H1 (cell line): ENCODE measurements around the gene OGT. TPM values are rescaled to one million over a fixed set of nuclear protein-coding genes. Genes with fewer than 3 reads are reported as not detected.

Experiments used
- CTCF ChIA-PET: fragments of 300-600 bp; sonication (Branson Sonifier 250); formaldehyde crosslinking; loops from one replicate; lab custom pipeline; 2021; ENCODE audit not compliant: partially characterized antibody; lab: Charles Lee
- POLR2A ChIA-PET: fragments of 300-600 bp; sonication (Branson Sonifier 250); formaldehyde crosslinking; loops from one replicate; lab custom pipeline; 2021; ENCODE audit warnings: inconsistent platforms; ENCODE audit not compliant: partially characterized antibody; lab: Charles Lee
- DNase-seq, 2 experiments: peaks; one replicate each; pipeline versions ENCODE4 v3.0.0 to v3.0.0-alpha.2; 2010 to 2022; ENCODE audit warnings: low spot score in 2 of 2, low read depth in 1 of 2, mixed read lengths in 1 of 2
- FAIRE-seq: peaks from 2 replicates; lab custom pipeline; 2011; peaks lifted over from hg19 to GRCh38; lab: Jason Lieb, UNC
- H2AFZ ChIP-seq: 2 replicates; pipeline ENCODE4 v1.8.1; 2012; ENCODE audit warnings: low read length, inconsistent platforms
- H2AK5ac ChIP-seq: 2 replicates; pipeline ENCODE4 v1.6.1; 2013; ENCODE audit warnings: low read depth, low read length
- H2BK120ac ChIP-seq: replicated peaks from 2 replicates; pipeline ENCODE3; 2013; ENCODE audit warnings: low read depth, low read length, inconsistent platforms
- H2BK12ac ChIP-seq: 2 replicates; pipeline ENCODE4 v1.6.1; 2013; ENCODE audit warnings: low read depth, low read length
- H2BK15ac ChIP-seq: 2 replicates; pipeline ENCODE4 v1.6.1; 2013; ENCODE audit warnings: low read length
- H2BK20ac ChIP-seq: 2 replicates; pipeline ENCODE4 v1.6.1; 2013; ENCODE audit warnings: low read length
- H2BK5ac ChIP-seq: 2 replicates; pipeline ENCODE4 v1.6.1; 2013; ENCODE audit warnings: low read depth, low read length
- H3K14ac ChIP-seq: 2 replicates; pipeline ENCODE4 v1.6.1; 2013; ENCODE audit warnings: inconsistent platforms; ENCODE audit not compliant: insufficient read length
- H3K18ac ChIP-seq: 2 replicates; pipeline ENCODE4 v1.6.1; 2013; ENCODE audit warnings: low read length; ENCODE audit errors: extremely low read depth
- H3K23ac ChIP-seq: 2 replicates; pipeline ENCODE4 v1.6.1; 2013; ENCODE audit warnings: inconsistent platforms; ENCODE audit not compliant: insufficient read length
- H3K23me2 ChIP-seq: 2 replicates; pipeline ENCODE4 v1.6.1; 2013; ENCODE audit warnings: low read depth, low read length
- H3K27ac ChIP-seq: 2 replicates; pipeline ENCODE4 v1.6.1; 2011; ENCODE audit warnings: low read depth, low read length, inconsistent platforms
- H3K27me3 ChIP-seq, 4 experiments: replicated peaks in 1 of 4; 1 replicate in 1 of 4; 2 replicates in 3 of 4; pipeline versions ENCODE4 v1.6.1 to v1.8.1; 2011 to 2013; ENCODE audit warnings: low read length in 3 of 4, mild to moderate bottlenecking in 3 of 4, inconsistent platforms in 2 of 4, mixed read lengths in 2 of 4, moderate library complexity in 1 of 4; ENCODE audit not compliant: control insufficient read depth in 3 of 4, insufficient read depth in 3 of 4; ENCODE audit errors: extremely low read depth in 1 of 4
- H3K36me3 ChIP-seq, 4 experiments: 2 replicates each; pipeline versions ENCODE4 v1.6.1 to v1.8.1; 2011 to 2013; ENCODE audit warnings: mild to moderate bottlenecking in 4 of 4, low read length in 3 of 4, moderate library complexity in 2 of 4, control low read depth in 1 of 4, inconsistent platforms in 1 of 4; ENCODE audit not compliant: insufficient read depth in 4 of 4, control insufficient read depth in 2 of 4
- H3K4ac ChIP-seq: replicated peaks from 2 replicates; pipeline ENCODE3; 2013; ENCODE audit warnings: low read length, low read depth, mixed read lengths, inconsistent platforms; ENCODE audit not compliant: insufficient read length
- H3K4me1 ChIP-seq, 4 experiments: replicated peaks in 1 of 4; 1 replicate in 1 of 4; 2 replicates in 3 of 4; pipeline versions ENCODE4 v1.6.1 to v1.8.1; 2011 to 2013; ENCODE audit warnings: low read length in 3 of 4, inconsistent platforms in 2 of 4, mixed read lengths in 1 of 4; ENCODE audit not compliant: insufficient read depth in 4 of 4, control insufficient read depth in 3 of 4
- H3K4me2 ChIP-seq, 2 experiments: 2 replicates each; pipeline versions ENCODE4 v1.6.1 to v1.8.1; 2011 to 2013; ENCODE audit warnings: low read depth in 2 of 2, low read length in 2 of 2, control low read depth in 1 of 2, inconsistent platforms in 1 of 2, mild to moderate bottlenecking in 1 of 2; ENCODE audit not compliant: insufficient read depth in 1 of 2
- H3K4me3 ChIP-seq, 4 experiments: fragments of 200-600, 300-600 bp in 1 of 4; sonication (generic), shearing (Covaris generic), sonication (Bioruptor Twin) in 1 of 4; 2 replicates each; pipeline versions ENCODE4 v1.5.1 to v1.8.1; 2011 to 2016; ENCODE audit warnings: low read length in 4 of 4, low read depth in 3 of 4, control low read depth in 2 of 4, inconsistent platforms in 2 of 4, mild to moderate bottlenecking in 2 of 4, mixed read lengths in 1 of 4, moderate library complexity in 1 of 4; ENCODE audit not compliant: insufficient read depth in 2 of 4; ENCODE audit errors: extremely low read depth in 1 of 4
- H3K56ac ChIP-seq: replicated peaks from 2 replicates; pipeline ENCODE3; 2013; ENCODE audit warnings: low read depth, mild to moderate bottlenecking, mixed read lengths, low read length, inconsistent platforms; ENCODE audit not compliant: insufficient read length
- H3K79me1 ChIP-seq: 2 replicates; pipeline ENCODE4 v1.6.1; 2013; ENCODE audit warnings: low read depth, low read length, control low read depth
- H3K79me2 ChIP-seq, 2 experiments: 2 replicates each; pipeline versions ENCODE4 v1.6.1 to v1.8.1; 2012 to 2013; ENCODE audit warnings: low read length in 2 of 2, mild to moderate bottlenecking in 2 of 2, inconsistent platforms in 1 of 2; ENCODE audit not compliant: insufficient read depth in 2 of 2, control insufficient read depth in 1 of 2
- H3K9ac ChIP-seq, 4 experiments: replicated peaks in 1 of 4; 1 replicate in 1 of 4; 2 replicates in 3 of 4; pipeline versions ENCODE4 v1.6.1 to v1.8.1; 2011 to 2013; ENCODE audit warnings: low read depth in 3 of 4, low read length in 3 of 4, control low read depth in 2 of 4, mild to moderate bottlenecking in 2 of 4, moderate library complexity in 2 of 4, inconsistent platforms in 1 of 4; ENCODE audit errors: extremely low read depth in 1 of 4
- H3K9me3 ChIP-seq, 2 experiments: 2 replicates each; pipeline versions ENCODE4 v1.6.1 to v1.8.1; 2012 to 2013; ENCODE audit warnings: mild to moderate bottlenecking in 2 of 2, moderate library complexity in 2 of 2, control low read depth in 1 of 2, inconsistent platforms in 1 of 2, low read depth in 1 of 2, low read length in 1 of 2, mixed read lengths in 1 of 2; ENCODE audit not compliant: insufficient read depth in 2 of 2
- H4K20me1 ChIP-seq, 2 experiments: replicated peaks in 1 of 2; 2 replicates each; pipeline versions ENCODE3 to v1.8.1; 2011 to 2013; ENCODE audit warnings: inconsistent platforms in 2 of 2, low read length in 2 of 2, mild to moderate bottlenecking in 1 of 2; ENCODE audit not compliant: insufficient read depth in 2 of 2, control insufficient read depth in 1 of 2
- H4K5ac ChIP-seq: 2 replicates; pipeline ENCODE4 v1.6.1; 2013; ENCODE audit warnings: low read length, low read depth, mixed read lengths, inconsistent platforms; ENCODE audit not compliant: insufficient read length
- H4K8ac ChIP-seq: 2 replicates; pipeline ENCODE4 v1.8.0; 2013; ENCODE audit warnings: mild to moderate bottlenecking, moderate library complexity, low read length, inconsistent platforms; ENCODE audit not compliant: insufficient read depth; ENCODE audit errors: extremely low read depth
- H4K91ac ChIP-seq: replicated peaks from 2 replicates; pipeline ENCODE3; 2013; ENCODE audit warnings: low read length, mixed read lengths, inconsistent platforms; ENCODE audit not compliant: insufficient read length
- CHD1 ChIP-seq: IDR thresholded peaks from 2 replicates; pipeline ENCODE4 v1.6.1; 2012; ENCODE audit warnings: low read depth, low read length, improper control_type of control experiment
- EGR1 ChIP-seq: IDR thresholded peaks from 2 replicates; pipeline ENCODE4 v1.6.1; 2011; ENCODE audit warnings: low read depth, low read length, borderline replicate concordance
- EZH2 ChIP-seq: fragments of 200-600 bp; sonication (generic); IDR thresholded peaks from 2 replicates; pipeline ENCODE4 v1.7.1; 2012; ENCODE audit warnings: low read depth, mild to moderate bottlenecking, moderate library complexity, low read length, inconsistent platforms; ENCODE audit not compliant: severe bottlenecking
- SP4 ChIP-seq: IDR thresholded peaks from 2 replicates; pipeline ENCODE4 v1.6.1; 2012; ENCODE audit warnings: low read length, inconsistent platforms
- WGBS, 2 experiments: shearing (Covaris generic) in 1 of 2; methylation state at CpG; one replicate each; pipeline versions ENCODE4 v1.1.6 to v1.1.7; 2013 to 2015; ENCODE audit warnings: low lambda C conversion rate in 2 of 2, mixed read lengths in 2 of 2, inconsistent platforms in 1 of 2, low coverage in 1 of 2, missing lambda C conversion rate in 1 of 2; ENCODE audit not compliant: insufficient replicate concordance in 2 of 2, insufficient coverage in 1 of 2, insufficient read length in 1 of 2; ENCODE audit errors: extremely low coverage in 1 of 2, missing lambda C conversion rate in 1 of 2; 5-methylcytosine and 5-hydroxymethylcytosine counted together
- polyA plus RNA-seq, 7 experiments: library from polyadenylated mRNA; depleted of rRNA in 3 of 7; stranded (reverse) in 5 of 7; unstranded in 2 of 7; fragments of >200 nt in 5 of 7; fragments of 200-250 nt in 2 of 7; gene quantifications; 1 replicate in 5 of 7; 2 replicates in 1 of 7; 4 replicates in 1 of 7; pipeline versions ENCODE4 v1.2.1 to v1.2.3, GENCODE V29; 2011 to 2013; ENCODE audit warnings: missing spikeins in 2 of 7, mixed read lengths in 2 of 7
- total RNA-seq: library from RNA; stranded (reverse); fragmentation: NEBNext Ultra II Directional; extraction: Animal tissue kit (Norgen Biotek cat#: 25700); gene quantifications from 2 replicates; pipeline ENCODE4 v1.2.1, GENCODE V29; 2021

OGT gene
- total and polyA plus RNA-seq, 2 of the 8 experiments (the other 6 are each of a cell fraction or from before 2014, with no cell fraction given), result 130 to 169 TPM

DNA sequence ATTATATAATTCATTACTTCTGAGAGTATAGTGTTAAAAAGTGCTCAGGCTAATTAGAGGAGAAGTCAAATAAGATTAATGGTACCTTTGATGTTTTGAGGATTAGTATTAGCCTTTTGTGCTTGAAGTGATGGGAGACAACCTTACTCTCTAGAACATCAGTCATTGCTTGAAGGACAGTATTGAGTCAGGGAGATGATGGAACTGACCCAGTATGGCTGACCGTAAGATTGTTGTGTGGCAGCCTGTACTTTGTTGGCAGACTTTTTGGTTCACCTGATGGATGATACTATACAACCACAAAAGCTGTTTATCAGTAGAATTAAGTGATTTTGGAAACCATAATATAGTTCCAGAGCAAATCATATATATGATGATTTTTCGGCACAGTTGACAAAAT, 9.9 kb downstream of the OGT start:
- CTCF ChIA-PET, result interaction anchor here (0.9 kb wide), 1 partner anchor 79 kb away, joined by 3 read pairs; no protein-coding TSS in a partner anchor
- FAIRE-seq, result no peak

More for the DNA sequence above, 9.9 kb downstream of the OGT start:
- Histone ChIP-seq H2AFZ (no peak overlapping the region), H4K8ac (no peak overlapping the region), H4K20me1 (peaks cover 12 to 26% of the 10 kb centered on the region in 2 experiments), H3K56ac (no peak overlapping the region), H3K4me3 (no peak overlapping the region), H3K9me3 (no peaks in the 10 kb centered on the region), H3K27ac (no peak overlapping the region), H2BK15ac (no peak overlapping the region), H3K79me2 (peaks cover 16 to 99% of the 10 kb centered on the region in 2 experiments), H3K79me1 (no peaks in the 10 kb centered on the region), H3K23me2 (no peaks in the 10 kb centered on the region), H3K23ac (no peak overlapping the region), H3K4me1 (peaks cover 0 to 4% (median 1%) of the 10 kb centered on the region in 4 experiments; a peak in 2 of 7 replicates), H3K18ac (no peak overlapping the region), H2BK12ac (no peak overlapping the region), H3K27me3 (no peaks in the 10 kb centered on the region), H2BK120ac (no peak overlapping the region), H3K4ac (no peak overlapping the region), H3K4me2 (no peak overlapping the region), H2BK20ac (no peak overlapping the region), H3K14ac (no peak overlapping the region), H4K91ac (no peak overlapping the region), H2AK5ac (no peak overlapping the region), H3K9ac (no peak overlapping the region), H4K5ac (no peak overlapping the region), H2BK5ac (no peak overlapping the region), H3K36me3 (peaks cover 5 to 64% (median 15%) of the 10 kb centered on the region in 4 experiments; a peak in 7 of 8 replicates)
- no peak for DNase-seq
- WGBS, 2 experiments, result 92% methylated on average over 2 of the region's 2 CpGs; no CpG with 5 or more reads in 1 of the 2 experiments
- POLR2A ChIA-PET, result interaction anchor here (0.9 to 7.0 kb wide), 4 partner anchors 9 to 33 kb away, joined by 3 to 60 read pairs (median 4); partner anchors contain the start of gene OGT
- no peak for TF ChIP-seq SP4
- TF ChIP-seq CHD1, result no peak
- TF ChIP-seq EGR1, result no peak
- no peak for TF ChIP-seq EZH2
